ENCODE measurements around the gene C4orf51.

DNA sequence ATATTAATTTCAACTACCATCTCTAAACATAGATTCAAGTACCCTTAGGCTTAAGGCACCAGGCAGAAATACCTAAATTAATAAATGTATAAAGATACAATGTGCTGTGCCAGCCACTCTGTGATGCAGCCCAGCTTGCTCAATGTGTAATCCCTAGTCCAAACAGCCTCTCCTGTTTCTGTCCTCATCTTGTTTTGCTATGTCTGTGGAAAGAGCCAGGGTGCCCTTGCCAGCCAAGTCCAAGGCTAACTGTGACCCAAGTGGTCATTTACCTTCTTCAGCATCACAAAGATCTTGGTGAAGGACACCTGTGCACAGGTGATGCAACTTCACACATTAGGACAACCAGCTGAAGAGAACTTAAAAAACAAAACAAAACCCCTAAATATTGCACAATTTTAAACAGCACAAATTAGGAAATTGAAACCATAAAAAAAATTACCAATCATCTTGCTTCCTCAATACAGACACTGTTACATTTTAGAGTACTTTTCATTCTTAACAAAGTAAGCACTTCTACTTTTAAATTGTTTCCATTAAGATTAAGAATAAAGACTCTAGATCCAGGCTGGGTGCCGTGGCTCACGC is 89.6 kb downstream of the C4orf51 start:
- TF ChIP-seq, protein P1, sequence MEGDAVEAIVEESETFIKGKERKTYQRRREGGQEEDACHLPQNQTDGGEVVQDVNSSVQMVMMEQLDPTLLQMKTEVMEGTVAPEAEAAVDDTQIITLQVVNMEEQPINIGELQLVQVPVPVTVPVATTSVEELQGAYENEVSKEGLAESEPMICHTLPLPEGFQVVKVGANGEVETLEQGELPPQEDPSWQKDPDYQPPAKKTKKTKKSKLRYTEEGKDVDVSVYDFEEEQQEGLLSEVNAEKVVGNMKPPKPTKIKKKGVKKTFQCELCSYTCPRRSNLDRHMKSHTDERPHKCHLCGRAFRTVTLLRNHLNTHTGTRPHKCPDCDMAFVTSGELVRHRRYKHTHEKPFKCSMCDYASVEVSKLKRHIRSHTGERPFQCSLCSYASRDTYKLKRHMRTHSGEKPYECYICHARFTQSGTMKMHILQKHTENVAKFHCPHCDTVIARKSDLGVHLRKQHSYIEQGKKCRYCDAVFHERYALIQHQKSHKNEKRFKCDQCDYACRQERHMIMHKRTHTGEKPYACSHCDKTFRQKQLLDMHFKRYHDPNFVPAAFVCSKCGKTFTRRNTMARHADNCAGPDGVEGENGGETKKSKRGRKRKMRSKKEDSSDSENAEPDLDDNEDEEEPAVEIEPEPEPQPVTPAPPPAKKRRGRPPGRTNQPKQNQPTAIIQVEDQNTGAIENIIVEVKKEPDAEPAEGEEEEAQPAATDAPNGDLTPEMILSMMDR (conservative IDR thresholded peaks at IDR 0.05), result no peak
- no peak for TF ChIP-seq ZFX (IDR thresholded peaks at IDR 0.05)

Data from C4-2B (cell line).